Measurements from ENCODE around the gene NFIB. TPM values are rescaled to one million over a fixed set of nuclear protein-coding genes. Genes with fewer than 3 reads are reported as not detected.

NFIB gene
- total and polyA plus RNA-seq, 2 of the 8 experiments (the other 6 are each of a cell fraction or from before 2014, with no cell fraction given): 2.6 to 13.1 TPM

- TF ChIP-seq, protein P1, sequence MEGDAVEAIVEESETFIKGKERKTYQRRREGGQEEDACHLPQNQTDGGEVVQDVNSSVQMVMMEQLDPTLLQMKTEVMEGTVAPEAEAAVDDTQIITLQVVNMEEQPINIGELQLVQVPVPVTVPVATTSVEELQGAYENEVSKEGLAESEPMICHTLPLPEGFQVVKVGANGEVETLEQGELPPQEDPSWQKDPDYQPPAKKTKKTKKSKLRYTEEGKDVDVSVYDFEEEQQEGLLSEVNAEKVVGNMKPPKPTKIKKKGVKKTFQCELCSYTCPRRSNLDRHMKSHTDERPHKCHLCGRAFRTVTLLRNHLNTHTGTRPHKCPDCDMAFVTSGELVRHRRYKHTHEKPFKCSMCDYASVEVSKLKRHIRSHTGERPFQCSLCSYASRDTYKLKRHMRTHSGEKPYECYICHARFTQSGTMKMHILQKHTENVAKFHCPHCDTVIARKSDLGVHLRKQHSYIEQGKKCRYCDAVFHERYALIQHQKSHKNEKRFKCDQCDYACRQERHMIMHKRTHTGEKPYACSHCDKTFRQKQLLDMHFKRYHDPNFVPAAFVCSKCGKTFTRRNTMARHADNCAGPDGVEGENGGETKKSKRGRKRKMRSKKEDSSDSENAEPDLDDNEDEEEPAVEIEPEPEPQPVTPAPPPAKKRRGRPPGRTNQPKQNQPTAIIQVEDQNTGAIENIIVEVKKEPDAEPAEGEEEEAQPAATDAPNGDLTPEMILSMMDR (IDR thresholded peaks at IDR 0.05; ENCODE audit: control extremely low read depth in 1 of 3, insufficient read depth in 1 of 3, low read depth in 1 of 3, low read length in 3 of 3): no peak
- TF ChIP-seq SUZ12 (IDR thresholded peaks at IDR 0.05; ENCODE audit: low read length) (peak; percentile 40; the same call in 1 of the 2 replicates), GTF2F1 (IDR thresholded peaks at IDR 0.05; ENCODE audit: borderline replicate concordance, low read depth, low read length) (no peak), CHD1 (IDR thresholded peaks at IDR 0.05; ENCODE audit: low read depth, low read length) (no peak), SRF (IDR thresholded peaks at IDR 0.05; ENCODE audit: low read depth, low read length) (no peak), KDM4A (IDR thresholded peaks at IDR 0.05; ENCODE audit: low read depth, low read length, severe bottlenecking) (peak; percentile 13), CBX8 (IDR thresholded peaks at IDR 0.05; ENCODE audit: borderline replicate concordance, low read depth, low read length) (no peak), TAF7 (optimal IDR thresholded peaks at IDR 0.05; ENCODE audit: borderline replicate concordance, low read depth, low read length) (no peak), USF2 (IDR thresholded peaks at IDR 0.05; ENCODE audit: low read length) (no peak), TAF1 (IDR thresholded peaks at IDR 0.05; ENCODE audit: low read depth, low read length) (peak; percentile 16; the same call in 1 of the 2 replicates), PHF8 (conservative IDR thresholded peaks at IDR 0.05; ENCODE audit: low read depth, low read length) (0 out of 2 replicates have a peak, but pooled peaks have one; percentile 36), SIN3A (conservative IDR thresholded peaks at IDR 0.05 in 1 of 2, IDR thresholded peaks at IDR 0.05 in 1 of 2; ENCODE audit: low read depth in 1 of 2, low read length in 2 of 2) (no peak; a peak in 1 of 4 replicates), CREB1 (IDR thresholded peaks at IDR 0.05) (no peak), MAFK (IDR thresholded peaks at IDR 0.05; ENCODE audit: low read depth, low read length) (no peak), POLR2A (IDR thresholded peaks at IDR 0.05; ENCODE audit: control extremely low read depth in 1 of 2, low read depth in 2 of 2, low read length in 2 of 2) (no peak; a peak in 1 of 3 replicates), POU5F1 (IDR thresholded peaks at IDR 0.05; ENCODE audit: low read depth, low read length) (no peak), GABPA (IDR thresholded peaks at IDR 0.05; ENCODE audit: borderline replicate concordance, insufficient read depth, low read length) (no peak), SP4 (IDR thresholded peaks at IDR 0.05; ENCODE audit: low read length) (no peak), CTBP2 (IDR thresholded peaks at IDR 0.05; ENCODE audit: borderline replicate concordance, insufficient read depth, insufficient read length, low read length) (no peak)
- TF ChIP-seq, protein P2, sequence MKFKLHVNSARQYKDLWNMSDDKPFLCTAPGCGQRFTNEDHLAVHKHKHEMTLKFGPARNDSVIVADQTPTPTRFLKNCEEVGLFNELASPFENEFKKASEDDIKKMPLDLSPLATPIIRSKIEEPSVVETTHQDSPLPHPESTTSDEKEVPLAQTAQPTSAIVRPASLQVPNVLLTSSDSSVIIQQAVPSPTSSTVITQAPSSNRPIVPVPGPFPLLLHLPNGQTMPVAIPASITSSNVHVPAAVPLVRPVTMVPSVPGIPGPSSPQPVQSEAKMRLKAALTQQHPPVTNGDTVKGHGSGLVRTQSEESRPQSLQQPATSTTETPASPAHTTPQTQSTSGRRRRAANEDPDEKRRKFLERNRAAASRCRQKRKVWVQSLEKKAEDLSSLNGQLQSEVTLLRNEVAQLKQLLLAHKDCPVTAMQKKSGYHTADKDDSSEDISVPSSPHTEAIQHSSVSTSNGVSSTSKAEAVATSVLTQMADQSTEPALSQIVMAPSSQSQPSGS (IDR thresholded peaks at IDR 0.05; ENCODE audit: low read length): no peak
Observed at GRCh38 chr9:14313378-14313940, 482 bp downstream of the NFIB start (continued).
